GM11168 (cell line): ENCODE results near the gene FOXI1.
"Not testable (repeated sequence)": the region's sequence is repeated elsewhere in the genome, so short reads cannot be mapped to it uniquely, and the experiment has no call there.

Source experiments
- in situ Hi-C: fragments of 300-500 bp; cut with MboI; formaldehyde crosslinking; loops from one replicate; pipeline ENCODE4 v1.12.0; 2022; ENCODE audit warnings: low sequenced_read_pairs; ENCODE audit not compliant: unreplicated experiment

Gene FOXI1

GRCh38 chr5:170117736-170118135 is 12.0 kb downstream of the FOXI1 start:
- in situ Hi-C loops, result no loop called here

GRCh38 chr5:170120576-170120975 is 14.9 kb downstream of the FOXI1 start:
- in situ Hi-C loops, result no loop called here

- in situ Hi-C loops, result no loop called here
Observed at GRCh38 chr5:170121321-170121720, 15.6 kb downstream of the FOXI1 start.

- in situ Hi-C loops, result no loop called here
Observed at GRCh38 chr5:170126061-170126460, 20.4 kb downstream of the FOXI1 start.

GRCh38 chr5:170126626-170127025 is 20.9 kb downstream of the FOXI1 start:
- in situ Hi-C loops, result no loop called here

- in situ Hi-C loops, result no loop called here
Observed at GRCh38 chr5:170131235-170131634, 25.5 kb downstream of the FOXI1 start.

GRCh38 chr5:170132269-170132975 is 26.7 kb downstream of the FOXI1 start:
- in situ Hi-C loops, result no loop called here

- in situ Hi-C loops, result no loop called here
Observed at GRCh38 chr5:170132976-170133448, 27.3 kb downstream of the FOXI1 start.

- in situ Hi-C loops, result no loop called here
Observed at GRCh38 chr5:170135796-170136490, 30.2 kb downstream of the FOXI1 start.

GRCh38 chr5:170136506-170136905 is 30.8 kb downstream of the FOXI1 start:
- in situ Hi-C loops, result no loop called here

GRCh38 chr5:170137694-170138214 is 32.1 kb downstream of the FOXI1 start:
- in situ Hi-C loops, result no loop called here

GRCh38 chr5:170138273-170138672 is 32.6 kb downstream of the FOXI1 start:
- in situ Hi-C loops, result no loop called here

- in situ Hi-C loops, result no loop called here
Observed at GRCh38 chr5:170139786-170140335, 34.2 kb downstream of the FOXI1 start.

- in situ Hi-C loops, result not testable (repeated sequence)
Observed at GRCh38 chr5:170141196-170141595, 35.5 kb downstream of the FOXI1 start.

GRCh38 chr5:170141636-170142035 is 35.9 kb downstream of the FOXI1 start:
- in situ Hi-C loops, result no loop called here

- in situ Hi-C loops, result no loop called here
Observed at GRCh38 chr5:170142196-170142595, 36.5 kb downstream of the FOXI1 start.

- in situ Hi-C loops, result no loop called here
Observed at GRCh38 chr5:170143091-170143490, 37.4 kb downstream of the FOXI1 start.

GRCh38 chr5:170143710-170144109 is 38.0 kb downstream of the FOXI1 start:
- in situ Hi-C loops, result no loop called here

GRCh38 chr5:170144286-170145023 is 38.8 kb downstream of the FOXI1 start:
- in situ Hi-C loops, result no loop called here

- in situ Hi-C loops, result no loop called here
Observed at GRCh38 chr5:170145462-170145861, 39.8 kb downstream of the FOXI1 start.
